CD8-positive, alpha-beta memory T cell (primary cell): ENCODE results near the gene SPATA16. TPM values are rescaled to one million over a fixed set of nuclear protein-coding genes. Genes with fewer than 3 reads are reported as not detected.
"Not testable (repeated sequence)": the region's sequence is repeated elsewhere in the genome, so short reads cannot be mapped to it uniquely, and the experiment has no call there.

Experiments used
- CTCF ChIA-PET: fragments of 350-600 bp; sonication (Branson Sonifier 250); formaldehyde crosslinking; loops from one replicate; lab custom pipeline; 2021; ENCODE audit warnings: antibody characterized with exemption; lab: Charles Lee
- POLR2A ChIA-PET: fragments of 350-600 bp; sonication (Branson Sonifier 250); formaldehyde crosslinking; loops from one replicate; lab custom pipeline; 2021; ENCODE audit warnings: antibody characterized with exemption; lab: Charles Lee
- DNase-seq, 5 donors: peaks; one replicate each; pipeline versions ENCODE4 v3.0.0 to v3.0.0-alpha.2; 2020 to 2022; ENCODE audit warnings: mixed read lengths in 1 of 5
- H3K27ac ChIP-seq: one replicate; pipeline ENCODE4 v1.7.0; 2013; ENCODE audit warnings: low read depth, mild to moderate bottlenecking, low read length, moderate library complexity
- H3K27me3 ChIP-seq: 2 replicates; pipeline ENCODE4 v1.7.0; 2013; ENCODE audit warnings: low read length, mild to moderate bottlenecking; ENCODE audit not compliant: insufficient read depth, poor library complexity, severe bottlenecking
- H3K36me3 ChIP-seq: 2 replicates; pipeline ENCODE4 v1.7.0; 2013; ENCODE audit warnings: mild to moderate bottlenecking, low read length, moderate library complexity; ENCODE audit not compliant: insufficient read depth
- H3K4me1 ChIP-seq: 2 replicates; pipeline ENCODE4 v1.7.0; 2013; ENCODE audit warnings: mild to moderate bottlenecking, low read length, moderate library complexity; ENCODE audit not compliant: insufficient read depth
- H3K4me3 ChIP-seq: 2 replicates; pipeline ENCODE4 v1.7.0; 2013; ENCODE audit warnings: mild to moderate bottlenecking, low read length
- H3K9me3 ChIP-seq: 2 replicates; pipeline ENCODE4 v1.7.0; 2013; ENCODE audit warnings: mild to moderate bottlenecking, low read length
- H3K27ac Mint-ChIP-seq, 8 donors: one replicate each; pipeline ENCODE4 v1.8.0; 2020 to 2021; ENCODE audit warnings: mixed read lengths in 8 of 8, mild to moderate bottlenecking in 6 of 8, inconsistent platforms in 3 of 8, moderate library complexity in 3 of 8
- H3K27me3 Mint-ChIP-seq, 2 donors: one replicate each; pipeline ENCODE4 v1.8.0; 2020 to 2021; ENCODE audit warnings: mixed read lengths in 2 of 2, mild to moderate bottlenecking in 1 of 2, moderate library complexity in 1 of 2
- H3K36me3 Mint-ChIP-seq, 3 donors: one replicate each; pipeline ENCODE4 v1.8.0; 2020 to 2021; ENCODE audit warnings: mixed read lengths in 3 of 3, inconsistent platforms in 1 of 3, mild to moderate bottlenecking in 1 of 3
- H3K4me1 Mint-ChIP-seq, 3 donors: one replicate each; pipeline ENCODE4 v1.8.0; 2020 to 2021; ENCODE audit warnings: mixed read lengths in 3 of 3, inconsistent platforms in 1 of 3, mild to moderate bottlenecking in 1 of 3
- H3K4me3 Mint-ChIP-seq, 7 donors: one replicate each; pipeline ENCODE4 v1.8.0; 2020 to 2021; ENCODE audit warnings: mixed read lengths in 7 of 7, mild to moderate bottlenecking in 6 of 7, moderate library complexity in 4 of 7, inconsistent platforms in 2 of 7
- H3K9me3 Mint-ChIP-seq, 5 donors: one replicate each; pipeline ENCODE4 v1.8.0; 2020 to 2022; ENCODE audit warnings: mixed read lengths in 5 of 5, mild to moderate bottlenecking in 3 of 5, moderate library complexity in 2 of 5, inconsistent platforms in 1 of 5
- polyA plus RNA-seq: library from polyadenylated mRNA; unstranded; fragments of 300-500 nt; fragmentation: Illumina TruSeq; gene quantifications from one replicate; pipeline ENCODE4 v1.2.3, GENCODE V29; 2021
- total RNA-seq, 2 experiments: library from RNA; stranded (reverse); gene quantifications; one replicate each; pipeline ENCODE4 v1.2.3, GENCODE V29; 2021

The SPATA16 gene, protein sequence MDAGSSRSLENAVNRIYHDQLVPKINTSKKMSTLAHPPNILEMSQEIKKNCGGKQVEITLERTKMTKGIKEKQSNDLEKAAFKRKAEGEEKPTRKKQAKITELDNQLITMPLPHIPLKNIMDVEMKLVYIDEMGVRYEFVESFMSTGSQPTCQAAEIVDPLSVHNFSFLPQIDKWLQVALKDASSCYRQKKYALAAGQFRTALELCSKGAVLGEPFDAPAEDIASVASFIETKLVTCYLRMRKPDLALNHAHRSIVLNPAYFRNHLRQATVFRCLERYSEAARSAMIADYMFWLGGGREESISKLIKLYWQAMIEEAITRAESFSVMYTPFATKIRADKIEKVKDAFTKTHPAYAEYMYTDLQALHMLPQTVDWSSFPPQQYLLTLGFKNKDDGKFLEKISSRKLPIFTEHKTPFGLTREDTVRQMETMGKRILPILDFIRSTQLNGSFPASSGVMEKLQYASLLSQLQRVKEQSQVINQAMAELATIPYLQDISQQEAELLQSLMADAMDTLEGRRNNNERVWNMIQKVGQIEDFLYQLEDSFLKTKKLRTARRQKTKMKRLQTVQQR
- not detected for total RNA-seq
- not detected for polyA plus RNA-seq

DNA sequence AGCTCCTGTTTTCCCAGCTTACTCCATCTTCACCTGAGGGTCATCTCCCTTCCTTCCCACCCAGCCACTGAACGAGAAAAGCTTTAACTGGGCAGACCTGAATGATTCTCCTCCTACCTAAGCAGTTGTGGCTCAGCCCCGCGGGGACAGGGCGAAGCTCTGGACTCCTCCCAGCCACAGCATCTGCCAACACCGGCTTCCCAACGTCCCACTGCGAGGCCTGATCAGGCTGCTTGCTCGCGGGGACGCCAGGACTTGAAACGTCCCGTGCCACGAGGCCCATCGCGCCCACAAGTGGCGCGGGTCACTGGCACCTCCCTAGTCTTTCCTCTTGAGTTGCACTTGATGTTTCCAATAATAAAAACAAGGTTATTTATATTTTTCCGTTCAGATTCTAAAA, at the start of gene SPATA16:
Gene SPATA16 (minus strand): TSS at position 250 of the 400 bp plus-strand sequence. CDS start 23,504 bp downstream, outside the sequence.
- H3K27ac Mint-ChIP-seq: no peak within 1 kb of the TSS
- ChIA-PET CTCF (no interaction called here), POLR2A (no interaction called here)
- no peak within 1 kb of the TSS for H3K27ac ChIP-seq
- no peaks in the 10 kb centered on the region for H3K36me3 Mint-ChIP-seq
- DNase-seq: no peak
- H3K4me1 ChIP-seq: no peaks in the 10 kb centered on the region
- no peaks in the 10 kb centered on the region for H3K27me3 ChIP-seq
- peaks cover 0 to 1% of the 10 kb centered on the region in 2 donors for H3K27me3 Mint-ChIP-seq
- H3K36me3 ChIP-seq: no peaks in the 10 kb centered on the region
- H3K9me3 ChIP-seq: no peaks in the 10 kb centered on the region
- H3K4me3 ChIP-seq: no peak within 1 kb of the TSS
- peaks cover 0 to 9% (median 3%) of the 10 kb centered on the region in 5 donors for H3K9me3 Mint-ChIP-seq
- H3K4me3 Mint-ChIP-seq: no peak within 1 kb of the TSS
- H3K4me1 Mint-ChIP-seq: no peaks in the 10 kb centered on the region

DNA sequence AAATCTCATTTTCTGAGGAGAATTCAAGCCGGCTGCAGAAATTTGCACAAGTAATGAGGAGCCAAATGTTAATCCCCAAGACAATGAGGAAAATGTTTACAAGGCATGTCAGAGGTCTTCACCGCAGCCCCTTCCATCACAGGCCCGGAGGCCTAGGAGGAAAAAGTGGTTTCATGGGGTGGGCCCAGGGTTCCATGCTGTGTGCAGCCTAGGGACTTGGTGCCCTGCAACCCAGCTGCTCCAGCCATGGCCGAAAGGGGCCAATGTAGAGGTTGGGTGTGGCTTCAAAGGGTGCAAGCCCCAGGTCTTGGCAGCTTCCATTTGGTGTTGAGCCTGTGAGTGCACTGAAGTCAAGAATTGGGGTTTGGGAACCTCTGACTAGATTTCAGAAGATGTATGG, 42.0 kb upstream of the SPATA16 start:
- peaks cover 0 to 17% (median 10%) of the 10 kb centered on the region in 5 donors for H3K9me3 Mint-ChIP-seq
- CTCF ChIA-PET, H3K36me3 Mint-ChIP-seq, H3K27me3 Mint-ChIP-seq, H3K27ac ChIP-seq, H3K27ac Mint-ChIP-seq, H3K36me3 ChIP-seq, POLR2A ChIA-PET, H3K4me1 ChIP-seq, H3K4me3 Mint-ChIP-seq, DNase-seq, H3K27me3 ChIP-seq, H3K4me1 Mint-ChIP-seq, H3K9me3 ChIP-seq, H3K4me3 ChIP-seq: not testable (repeated sequence)

GRCh38 chr3:173173652-173174051, 32.6 kb upstream of the SPATA16 start:
- Histone ChIP-seq H3K4me3 (no peak overlapping the region), H3K36me3 (no peaks in the 10 kb centered on the region), H3K27me3 (no peaks in the 10 kb centered on the region), H3K9me3 (no peaks in the 10 kb centered on the region), H3K4me1 (no peaks in the 10 kb centered on the region), H3K27ac (no peak overlapping the region)
- Mint-ChIP-seq H3K9me3 (peaks cover 0 to 4% (median 0%) of the 10 kb centered on the region in 5 donors), H3K27me3 (no peaks in the 10 kb centered on the region), H3K36me3 (no peaks in the 10 kb centered on the region), H3K27ac (no peak overlapping the region), H3K4me1 (no peaks in the 10 kb centered on the region), H3K4me3 (no peak overlapping the region)
- ChIA-PET POLR2A (no interaction called here), CTCF (no interaction called here)
- no peak for DNase-seq

GRCh38 chr3:173159139-173159538, 18.1 kb upstream of the SPATA16 start:
- H3K4me3 ChIP-seq, H3K27ac Mint-ChIP-seq, H3K27me3 Mint-ChIP-seq, H3K36me3 Mint-ChIP-seq, H3K9me3 Mint-ChIP-seq, H3K9me3 ChIP-seq, DNase-seq, H3K36me3 ChIP-seq, H3K4me1 Mint-ChIP-seq, CTCF ChIA-PET, H3K27ac ChIP-seq, H3K4me3 Mint-ChIP-seq, POLR2A ChIA-PET, H3K4me1 ChIP-seq, H3K27me3 ChIP-seq: not testable (repeated sequence)

- H3K4me3 ChIP-seq, H3K27me3 ChIP-seq, H3K9me3 Mint-ChIP-seq, H3K4me1 ChIP-seq, H3K27me3 Mint-ChIP-seq, H3K27ac Mint-ChIP-seq, POLR2A ChIA-PET, H3K36me3 ChIP-seq, H3K4me1 Mint-ChIP-seq, H3K9me3 ChIP-seq, CTCF ChIA-PET, H3K27ac ChIP-seq, H3K36me3 Mint-ChIP-seq, H3K4me3 Mint-ChIP-seq, DNase-seq: not testable (repeated sequence)
Measured at GRCh38 chr3:173156533-173156932, 15.5 kb upstream of the SPATA16 start.

DNA sequence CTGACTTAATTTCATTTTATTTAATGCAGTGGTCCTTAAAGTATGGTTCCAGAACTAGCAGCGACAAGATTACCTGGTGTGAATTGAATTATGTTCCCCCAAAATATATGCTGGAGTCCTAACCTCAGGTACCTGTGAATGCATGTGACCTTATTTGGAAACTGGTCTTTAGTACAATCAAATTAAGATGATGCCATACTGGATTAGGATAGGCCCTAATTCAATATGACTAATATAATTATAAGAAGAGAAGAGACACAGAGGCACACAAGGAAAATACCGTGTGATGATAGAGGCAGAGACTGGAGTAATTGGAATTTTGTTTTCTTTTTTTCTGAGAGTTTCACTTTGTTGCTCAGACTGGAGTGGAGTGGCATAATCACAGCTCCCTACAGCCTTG, 12.6 kb upstream of the SPATA16 start:
- Histone ChIP-seq H3K4me1 (no peaks in the 10 kb centered on the region), H3K9me3 (no peaks in the 10 kb centered on the region), H3K36me3 (no peaks in the 10 kb centered on the region), H3K27ac (no peak overlapping the region), H3K27me3 (no peaks in the 10 kb centered on the region), H3K4me3 (no peak overlapping the region)
- DNase-seq: no peak
- POLR2A ChIA-PET: no interaction called here
- CTCF ChIA-PET: no interaction called here
- Mint-ChIP-seq H3K4me1 (no peaks in the 10 kb centered on the region), H3K36me3 (no peaks in the 10 kb centered on the region), H3K27ac (no peak overlapping the region), H3K4me3 (no peak overlapping the region), H3K27me3 (no peaks in the 10 kb centered on the region), H3K9me3 (peaks cover 0 to 6% (median 0%) of the 10 kb centered on the region in 5 donors)

DNA sequence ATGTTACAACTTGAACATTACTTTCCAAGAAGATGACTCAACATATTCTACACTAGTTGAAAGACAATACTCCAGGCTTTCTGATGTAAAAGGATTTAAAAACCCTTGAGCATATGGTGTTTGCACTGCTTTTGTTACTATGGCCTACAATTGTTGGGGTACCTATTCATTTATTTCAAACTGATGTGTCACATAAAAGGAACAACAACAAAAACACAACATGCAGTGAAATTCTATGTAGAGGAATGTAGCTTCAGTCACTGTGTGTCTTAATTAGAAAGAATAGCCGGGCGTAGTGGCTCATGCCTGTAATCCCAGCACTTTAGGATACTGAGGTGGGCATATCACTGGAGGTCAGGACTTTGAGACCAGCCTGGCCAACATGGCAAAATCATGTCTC, 1.6 kb downstream of the SPATA16 start:
- Mint-ChIP-seq H3K4me3 (no peak overlapping the region), H3K4me1 (no peaks in the 10 kb centered on the region), H3K9me3 (peaks cover 0 to 3% (median 2%) of the 10 kb centered on the region in 5 donors), H3K36me3 (no peaks in the 10 kb centered on the region), H3K27ac (no peak overlapping the region), H3K27me3 (no peaks in the 10 kb centered on the region)
- Histone ChIP-seq H3K36me3 (no peaks in the 10 kb centered on the region), H3K27ac (no peak overlapping the region), H3K4me3 (no peak overlapping the region), H3K9me3 (no peaks in the 10 kb centered on the region), H3K27me3 (no peaks in the 10 kb centered on the region), H3K4me1 (no peaks in the 10 kb centered on the region)
- no peak for DNase-seq
- ChIA-PET POLR2A (no interaction called here), CTCF (no interaction called here)

DNA sequence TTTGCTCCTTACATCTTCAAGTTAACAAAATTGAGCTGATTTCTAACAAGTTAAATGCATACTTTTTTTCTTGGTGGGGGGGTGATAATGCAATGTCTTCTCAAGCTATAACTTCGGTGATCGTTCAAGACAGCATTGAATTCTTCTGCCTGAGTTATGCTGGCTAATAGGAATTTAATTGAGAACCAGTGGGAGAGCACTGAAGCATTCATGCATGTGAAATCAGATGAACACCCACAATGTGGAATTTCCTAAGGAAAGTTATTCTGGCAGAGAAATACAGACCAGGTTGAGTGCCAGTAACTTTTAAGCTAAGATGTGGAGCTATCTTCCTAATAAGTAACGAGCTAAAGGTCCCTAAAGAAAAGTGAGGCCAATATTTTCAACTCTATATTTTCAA, 3.0 kb downstream of the SPATA16 start:
- CTCF ChIA-PET: no interaction called here
- Histone ChIP-seq H3K4me1 (no peaks in the 10 kb centered on the region), H3K36me3 (no peaks in the 10 kb centered on the region), H3K4me3 (no peak overlapping the region), H3K27ac (no peak overlapping the region), H3K27me3 (no peaks in the 10 kb centered on the region), H3K9me3 (no peaks in the 10 kb centered on the region)
- Mint-ChIP-seq H3K36me3 (no peaks in the 10 kb centered on the region), H3K9me3 (peaks cover 0 to 4% (median 0%) of the 10 kb centered on the region in 5 donors), H3K4me1 (no peaks in the 10 kb centered on the region), H3K27me3 (no peaks in the 10 kb centered on the region), H3K27ac (no peak overlapping the region), H3K4me3 (no peak overlapping the region)
- POLR2A ChIA-PET: no interaction called here
- DNase-seq: no peak
